Measurements from ENCODE around the gene INSL3.

DNA sequence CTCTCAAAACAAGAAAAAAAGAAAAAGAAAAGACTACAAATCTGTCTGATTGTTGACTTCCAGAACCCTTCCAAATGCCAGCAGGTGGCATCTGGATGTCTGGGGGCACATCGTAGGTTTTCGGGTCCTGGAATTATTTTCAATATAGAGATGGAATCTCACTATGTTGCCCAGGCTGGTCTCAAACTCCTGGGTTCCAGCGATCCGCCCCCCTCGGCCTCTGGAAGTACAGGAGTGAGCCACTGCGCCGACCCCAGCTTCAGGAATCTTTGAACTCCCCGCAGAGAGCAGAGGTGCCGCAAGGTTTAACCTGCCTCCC lies 26.9 kb downstream of the INSL3 start:
- TF ChIP-seq, protein P1, sequence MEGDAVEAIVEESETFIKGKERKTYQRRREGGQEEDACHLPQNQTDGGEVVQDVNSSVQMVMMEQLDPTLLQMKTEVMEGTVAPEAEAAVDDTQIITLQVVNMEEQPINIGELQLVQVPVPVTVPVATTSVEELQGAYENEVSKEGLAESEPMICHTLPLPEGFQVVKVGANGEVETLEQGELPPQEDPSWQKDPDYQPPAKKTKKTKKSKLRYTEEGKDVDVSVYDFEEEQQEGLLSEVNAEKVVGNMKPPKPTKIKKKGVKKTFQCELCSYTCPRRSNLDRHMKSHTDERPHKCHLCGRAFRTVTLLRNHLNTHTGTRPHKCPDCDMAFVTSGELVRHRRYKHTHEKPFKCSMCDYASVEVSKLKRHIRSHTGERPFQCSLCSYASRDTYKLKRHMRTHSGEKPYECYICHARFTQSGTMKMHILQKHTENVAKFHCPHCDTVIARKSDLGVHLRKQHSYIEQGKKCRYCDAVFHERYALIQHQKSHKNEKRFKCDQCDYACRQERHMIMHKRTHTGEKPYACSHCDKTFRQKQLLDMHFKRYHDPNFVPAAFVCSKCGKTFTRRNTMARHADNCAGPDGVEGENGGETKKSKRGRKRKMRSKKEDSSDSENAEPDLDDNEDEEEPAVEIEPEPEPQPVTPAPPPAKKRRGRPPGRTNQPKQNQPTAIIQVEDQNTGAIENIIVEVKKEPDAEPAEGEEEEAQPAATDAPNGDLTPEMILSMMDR (conservative IDR thresholded peaks at IDR 0.05 in 1 of 2, IDR thresholded peaks at IDR 0.05 in 1 of 2; ENCODE audit: low read depth in 1 of 2, low read length in 2 of 2) = no peak
- no peak for TF ChIP-seq EZH2 (IDR thresholded peaks at IDR 0.05; ENCODE audit: low read length, missing control alignments)
